GM23338 (cell line): ENCODE results near the gene NNMT. TPM values are rescaled to one million over a fixed set of nuclear protein-coding genes. Genes with fewer than 3 reads are reported as not detected.

Experiments
- ATAC-seq: fragments of 200-7000 bp; cut with Tn5 transposase; 3 replicates; pipeline ENCODE4 v1.9.1; 2020
- DNase-seq: peaks from one replicate; pipeline ENCODE4 v3.0.0-alpha.2; 2015; ENCODE audit warnings: low spot score
- H2AFZ ChIP-seq: fragments of 200-600 bp; sonication (generic); 2 replicates; pipeline ENCODE4 v1.8.0; 2016; ENCODE audit warnings: antibody characterized with exemption, mild to moderate bottlenecking, moderate library complexity
- H3F3A ChIP-seq: fragments of 200-600 bp; sonication (generic); replicated peaks from 2 replicates; pipeline ENCODE4 v1.8.0; 2017; ENCODE audit warnings: antibody characterized with exemption, mixed run types, low read depth
- H3K27ac ChIP-seq: fragments of 200-600 bp; sonication (generic); 2 replicates; pipeline ENCODE4 v1.6.1; 2016; ENCODE audit warnings: low read depth
- H3K27me3 ChIP-seq: fragments of 200-600 bp; sonication (generic); 2 replicates; pipeline ENCODE4 v1.8.0; 2016; ENCODE audit warnings: mild to moderate bottlenecking, mixed run types, moderate library complexity; ENCODE audit not compliant: insufficient read depth
- H3K36me3 ChIP-seq: fragments of 200-600 bp; sonication (generic); 2 replicates; pipeline ENCODE4 v1.8.0; 2016; ENCODE audit warnings: mild to moderate bottlenecking; ENCODE audit not compliant: insufficient read depth
- H3K4me1 ChIP-seq: fragments of 200-600 bp; sonication (generic); 2 replicates; pipeline ENCODE4 v1.8.0; 2016; ENCODE audit warnings: mild to moderate bottlenecking, moderate library complexity; ENCODE audit not compliant: insufficient read depth
- H3K4me2 ChIP-seq: fragments of 200-600 bp; sonication (generic); 2 replicates; pipeline ENCODE4 v1.7.1; 2017; ENCODE audit warnings: mixed run types
- H3K4me3 ChIP-seq: fragments of 200-600 bp; sonication (generic); 2 replicates; pipeline ENCODE4 v1.6.1; 2016; ENCODE audit warnings: mixed run types
- H3K79me2 ChIP-seq: fragments of 200-600 bp; sonication (generic); replicated peaks from 2 replicates; pipeline ENCODE4 v1.8.0; 2017; ENCODE audit warnings: mild to moderate bottlenecking; ENCODE audit not compliant: insufficient read depth
- H3K9me2 ChIP-seq: fragments of 200-600 bp; sonication (generic); 2 replicates; pipeline ENCODE4 v1.8.0; 2017; ENCODE audit not compliant: insufficient read depth
- H4K20me1 ChIP-seq: fragments of 200-600 bp; sonication (generic); replicated peaks from 2 replicates; pipeline ENCODE4 v1.8.0; 2017; ENCODE audit warnings: mild to moderate bottlenecking; ENCODE audit not compliant: insufficient read depth
- H3K27ac Mint-ChIP-seq: 2 replicates; pipeline ENCODE4 v1.8.0; 2020; ENCODE audit warnings: inconsistent platforms, mild to moderate bottlenecking, moderate library complexity, mixed read lengths
- H3K27me3 Mint-ChIP-seq: 3 replicates; pipeline ENCODE4 v1.8.0; 2022; ENCODE audit warnings: low read depth, mild to moderate bottlenecking, moderate library complexity, mixed read lengths, inconsistent platforms; ENCODE audit not compliant: insufficient read depth, poor library complexity
- H3K36me3 Mint-ChIP-seq: 3 replicates; pipeline ENCODE4 v1.8.0; 2021; ENCODE audit warnings: low read depth, mild to moderate bottlenecking, inconsistent platforms, moderate library complexity, mixed read lengths
- H3K4me1 Mint-ChIP-seq: 3 replicates; pipeline ENCODE4 v1.8.0; 2020; ENCODE audit warnings: mild to moderate bottlenecking, inconsistent platforms, mixed read lengths
- H3K4me3 Mint-ChIP-seq: 3 replicates; pipeline ENCODE4 v1.8.0; 2021; ENCODE audit warnings: moderate library complexity, mild to moderate bottlenecking, inconsistent platforms, mixed read lengths
- H3K9me3 Mint-ChIP-seq: 3 replicates; pipeline ENCODE4 v1.8.0; 2020; ENCODE audit warnings: moderate library complexity, mild to moderate bottlenecking, inconsistent platforms, mixed read lengths
- CREB1 ChIP-seq: fragments of 250-450 bp; sonication (Bioruptor Pico); IDR thresholded peaks from 2 replicates; pipeline ENCODE4 v1.5.0; 2020; ENCODE audit warnings: low read depth, mild to moderate bottlenecking, moderate library complexity
- EZH2 ChIP-seq: fragments of 200-600 bp; sonication (generic); IDR thresholded peaks from one replicate; pipeline ENCODE4 v1.8.0; 2017; ENCODE audit warnings: antibody characterized with exemption, mild to moderate bottlenecking, low read depth; ENCODE audit not compliant: unreplicated experiment
- EZH2phosphoT487 ChIP-seq: fragments of 200-600 bp; sonication (generic); IDR thresholded peaks from one replicate; pipeline ENCODE4 v1.8.1; 2018; ENCODE audit warnings: antibody characterized with exemption; ENCODE audit not compliant: unreplicated experiment
- JUNB ChIP-seq: IDR thresholded peaks from one replicate; pipeline ENCODE4 v1.6.1; 2016; ENCODE audit warnings: antibody characterized with exemption; ENCODE audit not compliant: unreplicated experiment
- NANOG ChIP-seq: IDR thresholded peaks from 2 replicates; pipeline ENCODE4 v1.6.1; 2016; ENCODE audit warnings: antibody characterized with exemption, borderline replicate concordance
- POLR2AphosphoS5 ChIP-seq: IDR thresholded peaks from 2 replicates; pipeline ENCODE4 v1.6.1; 2016; ENCODE audit warnings: antibody characterized with exemption, low read depth
- STAT1 ChIP-seq: IDR thresholded peaks from one replicate; pipeline ENCODE4 v1.6.1; 2016; ENCODE audit warnings: antibody characterized with exemption; ENCODE audit not compliant: unreplicated experiment
- ZNF114 ChIP-seq: fragments of 250-450 bp; sonication (Bioruptor Pico); IDR thresholded peaks from 2 replicates; pipeline ENCODE4 v1.5.0; 2020; ENCODE audit warnings: mild to moderate bottlenecking, moderate library complexity
- ZNF331 ChIP-seq: fragments of 250-450 bp; sonication (Bioruptor Pico); IDR thresholded peaks from 2 replicates; pipeline ENCODE4 v1.5.0; 2020; ENCODE audit warnings: low read depth, mild to moderate bottlenecking, moderate library complexity
- long read RNA-seq: library from polyadenylated mRNA; unstranded; transcript quantifications from one replicate; pipeline ENCODE4 v2.0.0, GENCODE V29; 2020; ENCODE audit not compliant: unreplicated experiment
- polyA plus RNA-seq: library from polyadenylated mRNA; unstranded; fragments of >200 nt; fragmentation: Nextera tagmentation; extraction: Ambion mirVana; gene quantifications from 2 replicates; pipeline ENCODE4 v1.2.1, GENCODE V29; 2016
- total RNA-seq: library from RNA; depleted of rRNA; stranded (reverse); fragments of >200 nt; shearing (Covaris generic); gene quantifications from 2 replicates; pipeline ENCODE4 v1.2.3, GENCODE V29; 2014; rRNA removed
- TF ChIP-seq, protein P1 (sequence below): IDR thresholded peaks from 2 replicates; pipeline ENCODE4 v1.6.1; 2016; ENCODE audit warnings: antibody characterized with exemption
- TF ChIP-seq, protein P2 (sequence below), 2 experiments: fragments of 200-600 bp in 1 of 2; sonication (generic) in 1 of 2; conservative IDR thresholded peaks; 2 replicates each; pipeline versions ENCODE4 v1.5.1 to v1.6.1; 2016 to 2017; ENCODE audit warnings: antibody characterized with exemption in 2 of 2, low read depth in 2 of 2, mild to moderate bottlenecking in 2 of 2, moderate library complexity in 1 of 2
- TF ChIP-seq, protein P3 (sequence below): IDR thresholded peaks from one replicate; pipeline ENCODE4 v1.6.1; 2018; ENCODE audit warnings: antibody characterized with exemption; ENCODE audit not compliant: unreplicated experiment
- TF ChIP-seq, protein P4 (sequence below): fragments of 250-450 bp; sonication (Bioruptor Pico); IDR thresholded peaks from 2 replicates; pipeline ENCODE4 v1.5.0; 2020; ENCODE audit warnings: mild to moderate bottlenecking, moderate library complexity

The NNMT gene
- not detected in 2 replicates for total RNA-seq
- 0.21 and 0.40 TPM in 2 replicates for polyA plus RNA-seq
- long read RNA-seq, result 0 reads

DNA sequence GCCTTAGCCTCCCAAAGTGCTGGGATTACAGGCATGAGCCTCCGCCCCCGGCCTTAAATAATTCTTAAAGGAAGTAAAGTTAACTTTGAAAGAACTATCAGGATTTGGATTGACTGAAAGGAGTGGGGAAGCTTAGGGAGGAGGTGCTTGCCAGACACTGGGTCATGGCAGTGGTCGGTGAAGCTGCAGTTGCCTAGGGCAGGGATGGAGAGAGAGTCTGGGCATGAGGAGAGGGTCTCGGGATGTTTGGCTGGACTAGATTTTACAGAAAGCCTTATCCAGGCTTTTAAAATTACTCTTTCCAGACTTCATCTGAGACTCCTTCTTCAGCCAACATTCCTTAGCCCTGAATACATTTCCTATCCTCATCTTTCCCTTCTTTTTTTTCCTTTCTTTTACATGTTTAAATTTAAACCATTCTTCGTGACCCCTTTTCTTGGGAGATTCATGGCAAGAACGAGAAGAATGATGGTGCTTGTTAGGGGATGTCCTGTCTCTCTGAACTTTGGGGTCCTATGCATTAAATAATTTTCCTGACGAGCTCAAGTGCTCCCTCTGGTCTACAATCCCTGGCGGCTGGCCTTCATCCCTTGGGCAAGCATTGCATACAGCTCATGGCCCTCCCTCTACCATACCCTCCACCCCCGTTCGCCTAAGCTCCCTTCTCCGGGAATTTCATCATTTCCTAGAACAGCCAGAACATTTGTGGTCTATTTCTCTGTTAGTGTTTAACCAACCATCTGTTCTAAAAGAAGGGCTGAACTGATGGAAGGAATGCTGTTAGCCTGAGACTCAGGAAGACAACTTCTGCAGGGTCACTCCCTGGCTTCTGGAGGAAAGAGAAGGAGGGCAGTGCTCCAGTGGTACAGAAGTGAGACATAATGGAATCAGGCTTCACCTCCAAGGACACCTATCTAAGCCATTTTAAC, at the start of gene NNMT:
Gene NNMT (plus strand): TSS at position 724 of the 929 bp plus-strand sequence. CDS start 158 bp downstream, at position 882.
- no peak within 1 kb of the TSS for H3K4me2 ChIP-seq
- no peaks in the 10 kb centered on the region for H3K36me3 ChIP-seq
- no peak within 1 kb of the TSS for H3K4me3 Mint-ChIP-seq
- H3K27me3 Mint-ChIP-seq, result peaks cover 1% of the 10 kb centered on the region
- TF ChIP-seq EZH2, result no peak
- no peak for TF ChIP-seq ZNF114 (CRISPR knock-in tag)
- TF ChIP-seq POLR2AphosphoS5, result no peak
- TF ChIP-seq ZNF331 (CRISPR knock-in tag), result no peak
- TF ChIP-seq, protein P1, sequence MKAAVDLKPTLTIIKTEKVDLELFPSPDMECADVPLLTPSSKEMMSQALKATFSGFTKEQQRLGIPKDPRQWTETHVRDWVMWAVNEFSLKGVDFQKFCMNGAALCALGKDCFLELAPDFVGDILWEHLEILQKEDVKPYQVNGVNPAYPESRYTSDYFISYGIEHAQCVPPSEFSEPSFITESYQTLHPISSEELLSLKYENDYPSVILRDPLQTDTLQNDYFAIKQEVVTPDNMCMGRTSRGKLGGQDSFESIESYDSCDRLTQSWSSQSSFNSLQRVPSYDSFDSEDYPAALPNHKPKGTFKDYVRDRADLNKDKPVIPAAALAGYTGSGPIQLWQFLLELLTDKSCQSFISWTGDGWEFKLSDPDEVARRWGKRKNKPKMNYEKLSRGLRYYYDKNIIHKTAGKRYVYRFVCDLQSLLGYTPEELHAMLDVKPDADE, result no peak
- TF ChIP-seq CREB1 (CRISPR knock-in tag), result no peak
- TF ChIP-seq, protein P2, sequence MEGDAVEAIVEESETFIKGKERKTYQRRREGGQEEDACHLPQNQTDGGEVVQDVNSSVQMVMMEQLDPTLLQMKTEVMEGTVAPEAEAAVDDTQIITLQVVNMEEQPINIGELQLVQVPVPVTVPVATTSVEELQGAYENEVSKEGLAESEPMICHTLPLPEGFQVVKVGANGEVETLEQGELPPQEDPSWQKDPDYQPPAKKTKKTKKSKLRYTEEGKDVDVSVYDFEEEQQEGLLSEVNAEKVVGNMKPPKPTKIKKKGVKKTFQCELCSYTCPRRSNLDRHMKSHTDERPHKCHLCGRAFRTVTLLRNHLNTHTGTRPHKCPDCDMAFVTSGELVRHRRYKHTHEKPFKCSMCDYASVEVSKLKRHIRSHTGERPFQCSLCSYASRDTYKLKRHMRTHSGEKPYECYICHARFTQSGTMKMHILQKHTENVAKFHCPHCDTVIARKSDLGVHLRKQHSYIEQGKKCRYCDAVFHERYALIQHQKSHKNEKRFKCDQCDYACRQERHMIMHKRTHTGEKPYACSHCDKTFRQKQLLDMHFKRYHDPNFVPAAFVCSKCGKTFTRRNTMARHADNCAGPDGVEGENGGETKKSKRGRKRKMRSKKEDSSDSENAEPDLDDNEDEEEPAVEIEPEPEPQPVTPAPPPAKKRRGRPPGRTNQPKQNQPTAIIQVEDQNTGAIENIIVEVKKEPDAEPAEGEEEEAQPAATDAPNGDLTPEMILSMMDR (conservative IDR thresholded peaks at IDR 0.05; ENCODE audit: low read depth in 2 of 2), result no peak
- TF ChIP-seq, protein P3, sequence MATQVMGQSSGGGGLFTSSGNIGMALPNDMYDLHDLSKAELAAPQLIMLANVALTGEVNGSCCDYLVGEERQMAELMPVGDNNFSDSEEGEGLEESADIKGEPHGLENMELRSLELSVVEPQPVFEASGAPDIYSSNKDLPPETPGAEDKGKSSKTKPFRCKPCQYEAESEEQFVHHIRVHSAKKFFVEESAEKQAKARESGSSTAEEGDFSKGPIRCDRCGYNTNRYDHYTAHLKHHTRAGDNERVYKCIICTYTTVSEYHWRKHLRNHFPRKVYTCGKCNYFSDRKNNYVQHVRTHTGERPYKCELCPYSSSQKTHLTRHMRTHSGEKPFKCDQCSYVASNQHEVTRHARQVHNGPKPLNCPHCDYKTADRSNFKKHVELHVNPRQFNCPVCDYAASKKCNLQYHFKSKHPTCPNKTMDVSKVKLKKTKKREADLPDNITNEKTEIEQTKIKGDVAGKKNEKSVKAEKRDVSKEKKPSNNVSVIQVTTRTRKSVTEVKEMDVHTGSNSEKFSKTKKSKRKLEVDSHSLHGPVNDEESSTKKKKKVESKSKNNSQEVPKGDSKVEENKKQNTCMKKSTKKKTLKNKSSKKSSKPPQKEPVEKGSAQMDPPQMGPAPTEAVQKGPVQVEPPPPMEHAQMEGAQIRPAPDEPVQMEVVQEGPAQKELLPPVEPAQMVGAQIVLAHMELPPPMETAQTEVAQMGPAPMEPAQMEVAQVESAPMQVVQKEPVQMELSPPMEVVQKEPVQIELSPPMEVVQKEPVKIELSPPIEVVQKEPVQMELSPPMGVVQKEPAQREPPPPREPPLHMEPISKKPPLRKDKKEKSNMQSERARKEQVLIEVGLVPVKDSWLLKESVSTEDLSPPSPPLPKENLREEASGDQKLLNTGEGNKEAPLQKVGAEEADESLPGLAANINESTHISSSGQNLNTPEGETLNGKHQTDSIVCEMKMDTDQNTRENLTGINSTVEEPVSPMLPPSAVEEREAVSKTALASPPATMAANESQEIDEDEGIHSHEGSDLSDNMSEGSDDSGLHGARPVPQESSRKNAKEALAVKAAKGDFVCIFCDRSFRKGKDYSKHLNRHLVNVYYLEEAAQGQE, result no peak
- no peak for TF ChIP-seq EZH2phosphoT487
- no peak for TF ChIP-seq STAT1
- no peak for TF ChIP-seq JUNB
- TF ChIP-seq NANOG, result no peak
- TF ChIP-seq, protein P4, sequence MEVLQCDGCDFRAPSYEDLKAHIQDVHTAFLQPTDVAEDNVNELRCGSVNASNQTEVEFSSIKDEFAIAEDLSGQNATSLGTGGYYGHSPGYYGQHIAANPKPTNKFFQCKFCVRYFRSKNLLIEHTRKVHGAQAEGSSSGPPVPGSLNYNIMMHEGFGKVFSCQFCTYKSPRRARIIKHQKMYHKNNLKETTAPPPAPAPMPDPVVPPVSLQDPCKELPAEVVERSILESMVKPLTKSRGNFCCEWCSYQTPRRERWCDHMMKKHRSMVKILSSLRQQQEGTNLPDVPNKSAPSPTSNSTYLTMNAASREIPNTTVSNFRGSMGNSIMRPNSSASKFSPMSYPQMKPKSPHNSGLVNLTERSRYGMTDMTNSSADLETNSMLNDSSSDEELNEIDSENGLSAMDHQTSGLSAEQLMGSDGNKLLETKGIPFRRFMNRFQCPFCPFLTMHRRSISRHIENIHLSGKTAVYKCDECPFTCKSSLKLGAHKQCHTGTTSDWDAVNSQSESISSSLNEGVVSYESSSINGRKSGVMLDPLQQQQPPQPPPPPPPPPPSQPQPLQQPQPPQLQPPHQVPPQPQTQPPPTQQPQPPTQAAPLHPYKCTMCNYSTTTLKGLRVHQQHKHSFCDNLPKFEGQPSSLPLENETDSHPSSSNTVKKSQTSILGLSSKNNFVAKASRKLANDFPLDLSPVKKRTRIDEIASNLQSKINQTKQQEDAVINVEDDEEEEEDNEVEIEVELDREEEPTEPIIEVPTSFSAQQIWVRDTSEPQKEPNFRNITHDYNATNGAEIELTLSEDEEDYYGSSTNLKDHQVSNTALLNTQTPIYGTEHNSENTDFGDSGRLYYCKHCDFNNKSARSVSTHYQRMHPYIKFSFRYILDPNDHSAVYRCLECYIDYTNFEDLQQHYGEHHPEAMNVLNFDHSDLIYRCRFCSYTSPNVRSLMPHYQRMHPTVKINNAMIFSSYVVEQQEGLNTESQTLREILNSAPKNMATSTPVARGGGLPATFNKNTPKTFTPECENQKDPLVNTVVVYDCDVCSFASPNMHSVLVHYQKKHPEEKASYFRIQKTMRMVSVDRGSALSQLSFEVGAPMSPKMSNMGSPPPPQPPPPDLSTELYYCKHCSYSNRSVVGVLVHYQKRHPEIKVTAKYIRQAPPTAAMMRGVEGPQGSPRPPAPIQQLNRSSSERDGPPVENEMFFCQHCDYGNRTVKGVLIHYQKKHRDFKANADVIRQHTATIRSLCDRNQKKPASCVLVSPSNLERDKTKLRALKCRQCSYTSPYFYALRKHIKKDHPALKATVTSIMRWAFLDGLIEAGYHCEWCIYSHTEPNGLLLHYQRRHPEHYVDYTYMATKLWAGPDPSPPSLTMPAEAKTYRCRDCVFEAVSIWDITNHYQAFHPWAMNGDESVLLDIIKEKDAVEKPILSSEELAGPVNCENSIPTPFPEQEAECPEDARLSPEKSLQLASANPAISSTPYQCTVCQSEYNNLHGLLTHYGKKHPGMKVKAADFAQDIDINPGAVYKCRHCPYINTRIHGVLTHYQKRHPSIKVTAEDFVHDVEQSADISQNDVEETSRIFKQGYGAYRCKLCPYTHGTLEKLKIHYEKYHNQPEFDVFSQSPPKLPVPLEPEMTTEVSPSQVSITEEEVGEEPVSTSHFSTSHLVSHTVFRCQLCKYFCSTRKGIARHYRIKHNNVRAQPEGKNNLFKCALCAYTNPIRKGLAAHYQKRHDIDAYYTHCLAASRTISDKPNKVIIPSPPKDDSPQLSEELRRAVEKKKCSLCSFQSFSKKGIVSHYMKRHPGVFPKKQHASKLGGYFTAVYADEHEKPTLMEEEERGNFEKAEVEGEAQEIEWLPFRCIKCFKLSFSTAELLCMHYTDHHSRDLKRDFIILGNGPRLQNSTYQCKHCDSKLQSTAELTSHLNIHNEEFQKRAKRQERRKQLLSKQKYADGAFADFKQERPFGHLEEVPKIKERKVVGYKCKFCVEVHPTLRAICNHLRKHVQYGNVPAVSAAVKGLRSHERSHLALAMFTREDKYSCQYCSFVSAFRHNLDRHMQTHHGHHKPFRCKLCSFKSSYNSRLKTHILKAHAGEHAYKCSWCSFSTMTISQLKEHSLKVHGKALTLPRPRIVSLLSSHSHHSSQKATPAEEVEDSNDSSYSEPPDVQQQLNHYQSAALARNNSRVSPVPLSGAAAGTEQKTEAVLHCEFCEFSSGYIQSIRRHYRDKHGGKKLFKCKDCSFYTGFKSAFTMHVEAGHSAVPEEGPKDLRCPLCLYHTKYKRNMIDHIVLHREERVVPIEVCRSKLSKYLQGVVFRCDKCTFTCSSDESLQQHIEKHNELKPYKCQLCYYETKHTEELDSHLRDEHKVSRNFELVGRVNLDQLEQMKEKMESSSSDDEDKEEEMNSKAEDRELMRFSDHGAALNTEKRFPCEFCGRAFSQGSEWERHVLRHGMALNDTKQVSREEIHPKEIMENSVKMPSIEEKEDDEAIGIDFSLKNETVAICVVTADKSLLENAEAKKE (CRISPR knock-in tag), result no peak
- no peak for ATAC-seq
- no peaks in the 10 kb centered on the region for H4K20me1 ChIP-seq
- H3K27me3 ChIP-seq, result no peaks in the 10 kb centered on the region
- no peak within 1 kb of the TSS for H3K27ac ChIP-seq
- DNase-seq, result no peak
- no peaks in the 10 kb centered on the region for H3K4me1 ChIP-seq
- 0 out of 2 replicates have a peak within 1 kb of the TSS, but pooled peaks have one; percentile 38 for H2AFZ ChIP-seq
- peaks cover 4% of the 10 kb centered on the region; the same call in 1 of the 3 replicates for H3K36me3 Mint-ChIP-seq
- no peak within 1 kb of the TSS for H3K27ac Mint-ChIP-seq
- H3K4me1 Mint-ChIP-seq, result no peaks in the 10 kb centered on the region
- peaks cover 9% of the 10 kb centered on the region; the same call in 2 of the 3 replicates for H3K9me3 Mint-ChIP-seq
- H3K9me2 ChIP-seq, result no peaks in the 10 kb centered on the region
- H3F3A ChIP-seq, result no peaks in the 10 kb centered on the region
- H3K4me3 ChIP-seq, result no peak within 1 kb of the TSS
- no peaks in the 10 kb centered on the region for H3K79me2 ChIP-seq
